Hepatocyte (in vitro differentiated cells): ENCODE data around the gene TBL3. TPM values are rescaled to one million over a fixed set of nuclear protein-coding genes. Genes with fewer than 3 reads are reported as not detected.

Experiments used
- DNase-seq: peaks from one replicate; pipeline ENCODE4 v3.0.0-alpha.2; 2016; ENCODE audit warnings: low spot score
- H2AFZ ChIP-seq: fragments of 200-600 bp; sonication (generic); 2 replicates; pipeline ENCODE4 v1.6.0; 2016; ENCODE audit warnings: antibody characterized with exemption, mild to moderate bottlenecking
- H3K27ac ChIP-seq: fragments of 200-600 bp; sonication (generic); 2 replicates; pipeline ENCODE4 v1.5.1; 2016; ENCODE audit warnings: mild to moderate bottlenecking
- H3K27me3 ChIP-seq: fragments of 200-600 bp; sonication (generic); 2 replicates; pipeline ENCODE4 v1.6.1; 2016
- H3K36me3 ChIP-seq: fragments of 200-600 bp; sonication (generic); replicated peaks from 2 replicates; pipeline ENCODE4 v1.5.1; 2016; ENCODE audit warnings: low read depth; ENCODE audit not compliant: insufficient read depth
- H3K4me1 ChIP-seq: fragments of 200-600 bp; sonication (generic); 2 replicates; pipeline ENCODE4 v1.5.1; 2016; ENCODE audit warnings: mild to moderate bottlenecking, moderate library complexity; ENCODE audit not compliant: insufficient read depth
- H3K4me2 ChIP-seq: fragments of 200-600 bp; sonication (generic); 2 replicates; pipeline ENCODE4 v1.6.0; 2016
- H3K4me3 ChIP-seq: fragments of 200-600 bp; sonication (generic); 2 replicates; pipeline ENCODE4 v1.5.1; 2016; ENCODE audit warnings: mild to moderate bottlenecking
- H3K79me2 ChIP-seq: fragments of 200-600 bp; sonication (generic); 2 replicates; pipeline ENCODE4 v1.6.0; 2017; ENCODE audit warnings: mild to moderate bottlenecking
- H3K9me2 ChIP-seq: fragments of 200-600 bp; sonication (generic); replicated peaks from 2 replicates; pipeline ENCODE4 v1.6.0; 2017; ENCODE audit warnings: mild to moderate bottlenecking; ENCODE audit not compliant: insufficient read depth
- H3K9me3 ChIP-seq: fragments of 200-600 bp; sonication (generic); 2 replicates; pipeline ENCODE4 v1.5.1; 2016; ENCODE audit warnings: low read depth, mild to moderate bottlenecking
- H4K20me1 ChIP-seq: fragments of 200-600 bp; sonication (generic); 2 replicates; pipeline ENCODE4 v1.6.0; 2016; ENCODE audit warnings: mild to moderate bottlenecking; ENCODE audit not compliant: insufficient read depth, poor library complexity, severe bottlenecking
- CTCF ChIP-seq: fragments of 200-600 bp; sonication (generic); IDR thresholded peaks from 2 replicates; pipeline ENCODE4 v1.5.1; 2016; ENCODE audit warnings: antibody characterized with exemption, mild to moderate bottlenecking; ENCODE audit not compliant: poor library complexity
- EZH2 ChIP-seq: fragments of 200-600 bp; sonication (generic); IDR thresholded peaks from 2 replicates; pipeline ENCODE4 v1.6.1; 2016; ENCODE audit warnings: antibody characterized with exemption, mild to moderate bottlenecking, borderline replicate concordance
- EZH2phosphoT487 ChIP-seq: fragments of 200-600 bp; sonication (generic); IDR thresholded peaks from one replicate; pipeline ENCODE4 v1.6.1; 2018; ENCODE audit warnings: antibody characterized with exemption, mild to moderate bottlenecking, low read depth, moderate library complexity; ENCODE audit not compliant: unreplicated experiment, severe bottlenecking
- WGBS: methylation state at CpG from one replicate; pipeline ENCODE4 v1.1.6; 2016; ENCODE audit warnings: low lambda C conversion rate; ENCODE audit errors: missing lambda C conversion rate; 5-methylcytosine and 5-hydroxymethylcytosine counted together
- polyA plus RNA-seq: library from polyadenylated mRNA; unstranded; fragments of >200 nt; fragmentation: Nextera tagmentation; extraction: Ambion mirVana; gene quantifications from 2 replicates; pipeline ENCODE4 v1.2.1, GENCODE V29; 2016
- total RNA-seq: library from RNA; depleted of rRNA; stranded (reverse); fragments of >200 nt; gene quantifications from 2 replicates; pipeline ENCODE4 v1.2.3, GENCODE V29; 2014

Gene TBL3
- total and polyA plus RNA-seq, 2 experiments from 2014 or later: 24.2 to 48.5 TPM

DNA sequence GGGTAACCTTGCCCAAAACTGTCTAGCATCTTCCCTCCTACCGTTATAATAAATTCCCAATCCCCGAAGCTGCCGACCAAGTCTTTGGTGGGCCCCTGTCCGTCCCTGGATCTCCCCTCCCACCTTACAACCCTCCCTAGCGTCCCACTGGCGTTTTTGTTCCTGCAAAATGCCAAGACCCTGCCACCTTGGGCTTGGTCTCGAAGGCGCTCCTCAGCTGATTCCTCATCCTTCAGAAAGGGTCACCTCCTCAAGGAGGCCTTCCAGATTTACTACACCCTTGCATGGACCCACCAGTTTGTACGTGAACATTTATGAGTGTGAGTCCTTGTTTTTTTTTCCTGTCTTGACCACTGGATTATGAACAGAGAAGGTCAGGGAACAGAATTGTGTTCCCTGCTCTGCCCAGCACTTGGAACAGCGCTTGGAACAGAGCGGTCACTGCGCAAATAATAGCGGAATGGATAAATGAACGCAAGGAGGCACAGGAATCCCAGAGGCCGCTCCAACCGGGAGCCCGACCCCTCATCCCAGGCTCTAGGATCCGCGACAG, 11.2 kb downstream of the TBL3 start:
- H3K4me1 ChIP-seq: peaks cover 29% of the 10 kb centered on the region
- no peaks in the 10 kb centered on the region for H3K9me2 ChIP-seq
- H3K4me3 ChIP-seq: no peak overlapping the region
- H4K20me1 ChIP-seq: peaks cover 3% of the 10 kb centered on the region
- peak overlapping the region; percentile 96 for H3K27ac ChIP-seq
- TF ChIP-seq CTCF (peak; percentile 30), EZH2phosphoT487 (no peak)
- H3K79me2 ChIP-seq: peaks cover 22% of the 10 kb centered on the region
- H2AFZ ChIP-seq: peak overlapping the region; percentile 70
- peaks cover 39% of the 10 kb centered on the region for H3K27me3 ChIP-seq
- DNase-seq: no peak
- WGBS: 34% methylated on average over 19 of the region's 19 CpGs
- peak overlapping the region; percentile 96 for H3K4me2 ChIP-seq
- H3K36me3 ChIP-seq: no peaks in the 10 kb centered on the region
- no peaks in the 10 kb centered on the region for H3K9me3 ChIP-seq

DNA sequence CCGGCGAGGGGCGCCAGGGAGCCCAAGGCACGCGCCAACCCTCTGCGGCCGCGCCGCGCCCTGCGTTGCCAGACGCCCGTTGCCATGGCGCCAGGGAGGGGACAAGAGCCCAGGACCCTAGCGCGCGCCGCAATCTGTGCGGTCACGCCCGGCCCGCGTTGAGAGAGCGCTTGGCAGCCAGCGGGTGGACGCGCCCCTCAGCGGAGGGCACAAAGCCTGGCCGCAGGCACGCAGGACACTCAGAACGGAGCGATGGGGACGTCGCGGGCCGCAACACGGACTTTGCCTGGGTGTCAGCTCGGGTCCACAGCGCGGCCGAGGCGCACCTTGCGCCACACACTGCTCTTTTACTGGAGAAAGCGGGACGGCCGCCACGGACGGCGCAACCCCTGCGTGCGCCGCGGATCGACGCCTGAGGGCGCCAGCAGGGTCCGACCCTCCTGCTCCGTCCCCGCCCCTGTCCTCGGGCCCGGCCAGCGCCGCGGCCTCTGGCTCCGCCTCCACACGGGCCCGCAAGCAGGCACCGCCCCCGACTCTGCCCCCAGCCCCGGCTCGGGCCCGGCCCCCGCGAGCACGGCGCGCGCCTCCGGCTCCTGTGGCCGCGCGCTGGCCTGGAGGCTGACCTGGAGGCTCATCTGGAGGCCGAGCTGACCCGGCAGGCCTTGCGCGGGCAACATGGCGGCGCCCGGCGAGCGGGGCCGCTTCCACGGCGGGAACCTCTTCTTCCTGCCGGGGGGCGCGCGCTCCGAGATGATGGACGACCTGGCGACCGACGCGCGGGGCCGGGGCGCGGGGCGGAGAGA, 11.9 kb downstream of the TBL3 start, which contains the start of gene GFER:
Gene GFER, plus strand, starts transcription at position 650 of the 803 bp plus-strand sequence. Its CDS starts 26 bp downstream, at position 676.
- peak within 1 kb of the TSS; percentile 96 for H3K4me3 ChIP-seq
- no peaks in the 10 kb centered on the region for H3K9me3 ChIP-seq
- H3K27ac ChIP-seq: peak within 1 kb of the TSS; percentile 96
- peaks cover 3% of the 10 kb centered on the region for H4K20me1 ChIP-seq
- H3K4me2 ChIP-seq: peak within 1 kb of the TSS; percentile 96
- peaks cover 29% of the 10 kb centered on the region for H3K4me1 ChIP-seq
- H3K27me3 ChIP-seq: peaks cover 40% of the 10 kb centered on the region
- H2AFZ ChIP-seq: peak within 1 kb of the TSS; percentile 93
- peaks cover 22% of the 10 kb centered on the region for H3K79me2 ChIP-seq
- WGBS: under 1% methylated on average over 60 of the region's 109 CpGs
- DNase-seq: peak; percentile 96
- no peak for TF ChIP-seq EZH2
- TF ChIP-seq CTCF: peak; percentile 38
- H3K36me3 ChIP-seq: no peaks in the 10 kb centered on the region
- H3K9me2 ChIP-seq: no peaks in the 10 kb centered on the region

DNA sequence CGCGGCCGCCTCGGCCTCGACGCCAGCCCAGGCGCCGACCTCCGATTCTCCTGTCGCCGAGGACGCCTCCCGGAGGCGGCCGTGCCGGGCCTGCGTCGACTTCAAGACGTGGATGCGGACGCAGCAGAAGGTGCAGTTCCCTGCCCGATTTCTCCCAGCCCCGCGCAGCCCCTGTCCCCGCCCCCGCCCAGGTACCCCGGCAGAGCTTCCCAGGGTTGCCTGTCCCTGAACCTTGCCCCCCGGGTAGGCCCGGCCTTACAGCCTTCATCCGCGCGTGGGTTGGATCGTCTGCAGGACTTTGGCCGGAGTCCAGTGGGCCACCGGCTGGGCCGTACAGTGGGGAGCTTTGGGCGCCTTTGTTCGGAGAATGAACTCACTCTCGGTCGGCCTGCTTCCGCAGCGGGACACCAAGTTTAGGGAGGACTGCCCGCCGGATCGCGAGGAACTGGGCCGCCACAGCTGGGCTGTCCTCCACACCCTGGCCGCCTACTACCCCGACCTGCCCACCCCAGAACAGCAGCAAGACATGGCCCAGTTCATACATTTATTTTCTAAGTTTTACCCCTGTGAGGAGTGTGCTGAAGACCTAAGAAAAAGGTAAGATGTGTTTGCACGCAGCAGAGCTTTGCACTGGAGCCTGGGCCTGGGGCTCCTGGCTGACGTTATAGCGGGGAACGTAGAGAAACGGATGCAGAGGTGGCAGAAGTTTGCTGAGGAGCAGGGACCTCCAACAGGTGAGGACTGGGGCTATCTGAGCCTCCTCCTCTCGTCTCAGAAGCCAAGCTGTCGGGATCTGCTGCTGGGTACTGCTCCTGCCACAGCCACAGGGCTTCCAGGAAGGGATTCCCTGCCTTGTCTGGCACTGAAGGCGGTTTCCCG, 12.7 kb downstream of the TBL3 start:
- WGBS: 7% methylated on average over 42 of the region's 58 CpGs
- Histone ChIP-seq H3K9me2 (no peaks in the 10 kb centered on the region), H3K27me3 (peaks cover 40% of the 10 kb centered on the region), H4K20me1 (peaks cover 3% of the 10 kb centered on the region), H3K79me2 (peaks cover 22% of the 10 kb centered on the region), H3K36me3 (no peaks in the 10 kb centered on the region), H3K4me3 (peak overlapping the region; percentile 96), H3K9me3 (no peaks in the 10 kb centered on the region), H3K27ac (peak overlapping the region; percentile 96), H3K4me1 (peaks cover 30% of the 10 kb centered on the region), H3K4me2 (peak overlapping the region; percentile 96), H2AFZ (peak overlapping the region; percentile 93)
- DNase-seq: peak; percentile 74
- no peak for TF ChIP-seq EZH2
- no peak for TF ChIP-seq CTCF
- no peak for TF ChIP-seq EZH2phosphoT487
